Esophagus squamous epithelium (tissue), 5 donors: ENCODE data around the gene BRD1. TPM values are rescaled to one million over a fixed set of nuclear protein-coding genes. Genes with fewer than 3 reads are reported as not detected.

Experiments
- DNase-seq: peaks from one replicate; lab custom pipeline; 2025; lab: John Stamatoyannopoulos, UW
- H3K27ac ChIP-seq, 4 donors: fragments of 200-600 bp; sonication (generic); one replicate each; pipeline ENCODE4 v1.5.1; 2016 to 2019; ENCODE audit warnings: mild to moderate bottlenecking in 1 of 4
- H3K27me3 ChIP-seq, 4 donors: fragments of 200-600 bp; sonication (generic); 1 replicate in 3 of 4; 2 replicates in 1 of 4; pipeline versions ENCODE4 v1.5.1 to v1.6.0; 2017 to 2021; ENCODE audit warnings: antibody characterized with exemption in 1 of 4
- H3K36me3 ChIP-seq, 3 donors: fragments of 200-600 bp; sonication (generic); one replicate each; pipeline ENCODE4 v1.5.1; 2016 to 2019
- H3K4me1 ChIP-seq, 3 donors: fragments of 200-600 bp; sonication (generic); one replicate each; pipeline ENCODE4 v1.5.1; 2017 to 2019
- H3K4me3 ChIP-seq, 4 donors: fragments of 200-600 bp; sonication (generic); 1 replicate in 3 of 4; 2 replicates in 1 of 4; pipeline ENCODE4 v1.5.1; 2016 to 2019; ENCODE audit warnings: mild to moderate bottlenecking in 2 of 4, moderate library complexity in 1 of 4
- H3K9me3 ChIP-seq, 3 donors: fragments of 200-600 bp; sonication (generic); one replicate each; pipeline ENCODE4 v1.5.1; 2016 to 2019
- POLR2A ChIP-seq, 4 donors: fragments of 450-650 bp; IDR thresholded peaks; one replicate each; pipeline ENCODE4 v1.6.1; 2017; ENCODE audit warnings: antibody characterized with exemption in 4 of 4, mild to moderate bottlenecking in 4 of 4, moderate library complexity in 3 of 4
- WGBS, 2 donors: methylation state at CpG; one replicate each; pipeline ENCODE4 v1.1.5; 2018; 5-methylcytosine and 5-hydroxymethylcytosine counted together
- intact Hi-C: fragments of 100-400 bp; cut with DNase I; formaldehyde crosslinking; loops from one replicate; pipeline ENCODE4 v1.15.0; 2022
- total RNA-seq, 4 donors: library from RNA; depleted of rRNA; stranded (reverse); fragments of >200 nt; gene quantifications; one replicate each; pipeline ENCODE4 v1.1.0, GENCODE V29; 2016
- TF ChIP-seq, protein P1 (sequence below), 6 experiments: fragments of 450-650 bp in 4 of 6; fragments of 200-600 bp in 2 of 6; sonication (generic) in 2 of 6; IDR thresholded peaks; one replicate each; pipeline ENCODE4 v1.5.1; 2016 to 2019; ENCODE audit warnings: antibody characterized with exemption in 6 of 6, mild to moderate bottlenecking in 4 of 6, moderate library complexity in 4 of 6
- donor health status: DM: yes; HTN: yes; CAD: no.

Gene BRD1
- total RNA-seq, 4 donors from 2014 or later = 17.8 to 37.4 (median 29.9) TPM

DNA sequence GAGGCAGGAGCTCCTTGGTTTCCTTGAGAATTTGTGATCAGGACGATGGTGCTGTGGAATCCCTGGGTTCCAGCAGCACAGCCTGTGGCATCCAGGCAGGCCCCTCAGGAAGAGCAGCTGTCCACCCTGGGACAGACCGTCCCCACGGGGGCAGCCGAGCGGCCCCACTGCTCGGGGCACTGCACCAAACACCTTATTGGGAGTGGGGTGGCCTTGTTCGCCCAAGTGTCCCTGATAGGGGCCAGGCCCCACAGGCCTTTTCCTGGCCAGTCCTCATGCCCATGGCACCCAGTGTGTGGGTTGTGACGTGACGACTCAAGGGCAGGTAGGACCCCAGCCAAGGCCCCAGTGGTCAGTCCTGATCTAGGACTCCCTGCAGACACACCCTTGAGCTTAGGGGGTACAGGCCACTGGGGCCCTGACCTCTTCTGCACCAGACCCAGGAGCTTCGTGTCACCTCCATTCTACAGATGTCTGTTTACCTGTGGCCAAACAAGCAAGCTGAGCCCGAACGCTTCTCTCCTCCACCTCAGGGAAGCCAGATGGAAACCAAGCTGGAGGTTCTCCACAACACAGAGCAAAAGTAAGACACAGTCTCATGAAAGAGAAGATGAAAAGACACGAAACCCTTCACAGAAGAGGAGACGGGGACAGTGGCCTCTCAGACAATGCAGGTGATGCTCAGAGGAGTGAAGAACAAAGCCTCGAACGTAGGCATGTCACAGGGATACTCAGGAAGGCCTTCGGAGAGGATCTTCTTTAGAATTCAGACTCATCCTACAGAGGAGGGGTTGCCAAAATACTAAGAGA lies 1.6 kb upstream of the BRD1 start:
- Histone ChIP-seq H3K36me3 (peaks cover 0 to 13% (median 0%) of the 10 kb centered on the region in 3 donors), H3K27ac (peak overlapping the region in 1 of 4 donors; percentile 42), H3K9me3 (no peaks in the 10 kb centered on the region), H3K4me1 (peaks cover 25 to 66% (median 30%) of the 10 kb centered on the region in 3 donors), H3K27me3 (no peaks in the 10 kb centered on the region), H3K4me3 (no peak overlapping the region)
- intact Hi-C loops = no loop called here
- DNase-seq = no peak
- WGBS, 2 donors = 91 to 96% methylated on average over 7 of the region's 17 CpGs
- TF ChIP-seq POLR2A (IDR thresholded peaks at IDR 0.05) = no peak
- TF ChIP-seq, protein P1, sequence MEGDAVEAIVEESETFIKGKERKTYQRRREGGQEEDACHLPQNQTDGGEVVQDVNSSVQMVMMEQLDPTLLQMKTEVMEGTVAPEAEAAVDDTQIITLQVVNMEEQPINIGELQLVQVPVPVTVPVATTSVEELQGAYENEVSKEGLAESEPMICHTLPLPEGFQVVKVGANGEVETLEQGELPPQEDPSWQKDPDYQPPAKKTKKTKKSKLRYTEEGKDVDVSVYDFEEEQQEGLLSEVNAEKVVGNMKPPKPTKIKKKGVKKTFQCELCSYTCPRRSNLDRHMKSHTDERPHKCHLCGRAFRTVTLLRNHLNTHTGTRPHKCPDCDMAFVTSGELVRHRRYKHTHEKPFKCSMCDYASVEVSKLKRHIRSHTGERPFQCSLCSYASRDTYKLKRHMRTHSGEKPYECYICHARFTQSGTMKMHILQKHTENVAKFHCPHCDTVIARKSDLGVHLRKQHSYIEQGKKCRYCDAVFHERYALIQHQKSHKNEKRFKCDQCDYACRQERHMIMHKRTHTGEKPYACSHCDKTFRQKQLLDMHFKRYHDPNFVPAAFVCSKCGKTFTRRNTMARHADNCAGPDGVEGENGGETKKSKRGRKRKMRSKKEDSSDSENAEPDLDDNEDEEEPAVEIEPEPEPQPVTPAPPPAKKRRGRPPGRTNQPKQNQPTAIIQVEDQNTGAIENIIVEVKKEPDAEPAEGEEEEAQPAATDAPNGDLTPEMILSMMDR (IDR thresholded peaks at IDR 0.05) = no peak

DNA sequence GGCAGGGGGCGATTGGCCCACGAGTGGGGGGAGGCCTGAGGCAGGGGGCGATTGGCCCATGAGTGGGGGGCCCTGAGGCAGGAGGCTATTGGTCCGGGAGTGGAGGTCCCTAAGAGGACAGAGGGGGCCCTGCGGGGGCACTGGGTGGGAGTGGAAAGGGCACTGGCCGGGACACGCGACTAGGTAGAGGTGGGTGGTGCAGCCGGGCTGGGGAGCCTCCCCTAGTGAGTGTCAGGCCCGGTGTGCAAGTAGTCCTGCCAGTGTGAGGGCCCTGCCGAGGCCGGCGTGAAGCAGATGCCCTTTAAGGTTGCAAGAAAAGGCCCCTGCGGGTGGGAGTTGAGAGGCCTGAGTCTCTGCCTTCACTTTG lies 909 bp upstream of the BRD1 start:
- Histone ChIP-seq H3K4me3 (no peak overlapping the region), H3K27me3 (no peaks in the 10 kb centered on the region), H3K36me3 (peaks cover 3 to 20% (median 3%) of the 10 kb centered on the region in 3 donors), H3K4me1 (peaks cover 26 to 66% (median 30%) of the 10 kb centered on the region in 3 donors), H3K27ac (peak overlapping the region in 1 of 4 donors; percentile 96), H3K9me3 (no peaks in the 10 kb centered on the region)
- no peak for TF ChIP-seq POLR2A (IDR thresholded peaks at IDR 0.05)
- TF ChIP-seq, protein P1 (IDR thresholded peaks at IDR 0.05) = no peak
- intact Hi-C loops = no loop called here
- no peak for DNase-seq
- 83 to 96% methylated on average over 7 to 10 of the region's 14 CpGs for WGBS, 2 donors

DNA sequence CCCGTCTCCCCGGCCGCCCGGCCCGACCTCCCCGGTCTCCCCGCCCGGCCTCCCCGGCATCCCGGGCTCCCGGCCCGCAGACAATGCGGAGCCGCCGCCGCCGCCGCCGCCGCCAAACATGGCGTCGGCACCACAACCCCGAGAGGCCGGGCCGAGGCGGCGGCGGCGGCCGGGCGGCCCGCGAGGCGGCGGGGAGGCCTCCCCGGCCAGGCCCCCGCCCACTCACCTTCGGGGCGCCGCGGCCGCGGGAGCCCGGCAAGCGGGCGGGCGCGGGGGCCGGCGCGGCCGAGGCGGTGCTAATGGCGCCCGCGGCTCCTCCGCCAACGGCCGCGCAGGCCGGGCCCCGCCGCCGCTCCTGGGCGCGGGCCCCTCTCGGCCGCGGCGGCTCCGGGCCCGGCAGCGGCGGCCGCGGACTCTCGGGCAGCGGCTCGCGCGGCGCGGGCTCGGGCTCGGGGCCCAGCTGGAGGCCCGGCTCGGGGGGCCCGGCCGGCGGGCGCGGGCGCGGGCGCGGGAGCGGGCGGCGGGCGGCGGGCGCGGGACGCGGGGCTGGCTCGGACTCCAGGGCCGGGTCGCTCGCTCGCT lies 311 bp downstream of the BRD1 start:
- no CpG with 5 or more reads among the region's 110 CpGs for WGBS, 2 donors
- H3K27me3 ChIP-seq = no peaks in the 10 kb centered on the region
- H3K27ac ChIP-seq = peak overlapping the region; percentile 87 to 99 (median 95)
- H3K9me3 ChIP-seq = no peaks in the 10 kb centered on the region
- DNase-seq = no peak
- TF ChIP-seq POLR2A (IDR thresholded peaks at IDR 0.05) = no peak
- TF ChIP-seq, protein P1 (IDR thresholded peaks at IDR 0.05) = no peak
- H3K36me3 ChIP-seq = peaks cover 14 to 32% (median 15%) of the 10 kb centered on the region in 3 donors
- H3K4me1 ChIP-seq = peaks cover 26 to 67% (median 28%) of the 10 kb centered on the region in 3 donors
- peak overlapping the region; percentile 72 to 85 (median 79) for H3K4me3 ChIP-seq
- intact Hi-C loops = no loop called here

DNA sequence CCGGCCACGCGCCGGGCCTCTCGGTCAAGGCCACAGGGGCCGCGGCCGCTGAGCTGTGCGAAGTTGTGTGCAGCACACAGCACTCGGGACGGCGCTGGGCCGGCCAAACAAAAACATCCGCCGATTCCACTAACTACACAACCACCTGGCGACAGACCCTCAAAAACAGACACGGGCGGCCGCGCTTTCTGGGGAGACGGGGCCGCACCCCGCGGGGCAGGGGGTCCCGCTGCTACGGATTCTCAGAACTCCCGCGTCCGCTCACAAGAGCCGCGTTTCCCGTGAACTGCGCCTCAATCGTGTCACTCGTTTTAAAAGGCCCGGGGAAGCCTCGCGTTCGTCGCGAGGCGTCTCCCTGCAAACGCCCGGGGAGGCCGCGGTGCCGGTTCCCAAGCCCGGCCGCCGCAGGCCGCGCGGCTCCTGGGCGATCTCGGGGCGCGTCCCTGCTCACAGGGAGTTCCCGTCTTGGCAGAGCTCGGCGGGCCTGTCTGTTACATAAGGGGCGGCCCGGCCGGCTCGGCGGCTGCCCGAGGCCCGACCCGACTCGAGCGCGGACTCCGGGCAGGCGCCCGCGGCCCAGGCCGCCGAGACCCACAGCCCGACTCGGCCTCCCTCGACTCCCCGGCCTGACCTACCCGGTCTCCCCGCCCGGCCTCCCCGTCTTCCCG lies 936 bp downstream of the BRD1 start:
- no peaks in the 10 kb centered on the region for H3K27me3 ChIP-seq
- intact Hi-C loops = no loop called here
- TF ChIP-seq, protein P1 (IDR thresholded peaks at IDR 0.05) = no peak
- peak in 2 of 4 donors; percentile 27 to 32 for TF ChIP-seq POLR2A (IDR thresholded peaks at IDR 0.05)
- DNase-seq = no peak
- peak overlapping the region; percentile 87 to 99 (median 95) for H3K27ac ChIP-seq
- 0% methylated on average over 13 of the region's 86 CpGs; no CpG with 5 or more reads in 1 of the 2 donors for WGBS, 2 donors
- peaks cover 26 to 67% (median 29%) of the 10 kb centered on the region in 3 donors for H3K4me1 ChIP-seq
- H3K4me3 ChIP-seq = peak overlapping the region; percentile 72 to 85 (median 78)
- H3K9me3 ChIP-seq = no peaks in the 10 kb centered on the region
- peaks cover 15 to 38% (median 21%) of the 10 kb centered on the region in 3 donors for H3K36me3 ChIP-seq
